HG03469 (cell line): ENCODE measurements around the gene SPHK2.

ENCODE experiments used
- ATAC-seq: cut with Tn5 transposase; IDR thresholded peaks from one replicate; pipeline ENCODE4 v1.9.1; 2021; ENCODE audit warnings: mild to moderate bottlenecking, moderate library complexity, moderate number of reproducible peaks; ENCODE audit not compliant: unreplicated experiment

SPHK2 gene

GRCh38 chr19:48635966-48636858 lies 16.9 kb downstream of the SPHK2 start:
- ATAC-seq = no peak

- no peak for ATAC-seq
Observed at GRCh38 chr19:48636859-48637448, 17.6 kb downstream of the SPHK2 start, which contains the start of gene DBP. Gene DBP (minus strand): TSS chr19:48637379. CDS start chr19:48636994, 385 bp downstream.

DNA sequence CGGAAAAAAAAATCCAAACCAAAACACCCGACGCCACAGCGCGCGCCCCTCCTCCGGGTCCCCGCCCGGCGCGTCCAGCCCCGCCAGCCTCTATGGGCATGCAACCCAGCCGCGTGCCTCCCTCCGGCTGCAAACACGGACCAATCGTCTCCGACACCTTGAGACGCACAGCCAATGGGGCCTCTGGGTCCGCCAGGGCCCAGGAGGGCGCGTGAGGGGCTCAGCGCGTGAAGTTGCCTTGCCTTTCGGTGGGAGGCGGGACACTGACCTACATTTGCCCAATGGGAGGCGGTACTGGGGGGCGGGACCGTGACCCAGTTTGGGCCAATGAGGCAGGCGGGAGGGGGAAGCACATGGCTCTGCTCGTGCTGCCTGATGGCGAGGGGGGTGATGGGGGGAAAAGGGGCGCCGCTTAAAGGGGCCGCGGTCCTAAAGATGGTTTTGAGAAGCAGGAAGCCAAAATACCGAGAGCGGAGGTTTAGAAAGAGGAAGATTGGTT lies 18.2 kb downstream of the SPHK2 start:
- ATAC-seq = peak; percentile 59

GRCh38 chr19:48637948-48638830 lies 18.9 kb downstream of the SPHK2 start:
- ATAC-seq = no peak

DNA sequence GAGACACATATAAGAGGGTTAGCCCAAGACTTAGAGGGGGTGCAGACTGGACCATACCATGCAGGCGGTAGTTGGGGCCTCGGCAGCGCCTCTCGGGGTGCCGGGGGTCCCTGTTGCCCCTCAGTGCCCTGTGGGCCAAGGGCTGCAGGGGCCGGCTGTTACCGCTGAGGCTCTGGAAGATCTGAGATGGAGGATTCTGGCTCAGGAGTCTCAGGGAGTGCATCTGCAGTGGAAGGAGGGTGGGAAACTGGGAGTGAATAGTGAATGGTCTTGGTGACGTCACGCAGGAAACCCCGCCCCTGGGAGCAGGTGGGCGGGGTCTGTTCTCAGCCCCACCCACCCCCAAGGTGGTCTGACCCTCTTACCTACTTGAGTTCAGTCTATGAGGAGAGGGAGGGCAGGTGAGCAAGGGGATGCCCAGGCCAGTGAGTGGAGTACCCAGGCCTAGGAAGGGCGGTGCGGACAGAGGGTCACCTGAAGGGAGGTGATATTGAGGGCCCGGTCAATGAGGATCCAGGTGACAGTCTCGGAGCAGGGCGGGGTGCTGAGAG lies 19.6 kb downstream of the SPHK2 start:
- no peak for ATAC-seq

DNA sequence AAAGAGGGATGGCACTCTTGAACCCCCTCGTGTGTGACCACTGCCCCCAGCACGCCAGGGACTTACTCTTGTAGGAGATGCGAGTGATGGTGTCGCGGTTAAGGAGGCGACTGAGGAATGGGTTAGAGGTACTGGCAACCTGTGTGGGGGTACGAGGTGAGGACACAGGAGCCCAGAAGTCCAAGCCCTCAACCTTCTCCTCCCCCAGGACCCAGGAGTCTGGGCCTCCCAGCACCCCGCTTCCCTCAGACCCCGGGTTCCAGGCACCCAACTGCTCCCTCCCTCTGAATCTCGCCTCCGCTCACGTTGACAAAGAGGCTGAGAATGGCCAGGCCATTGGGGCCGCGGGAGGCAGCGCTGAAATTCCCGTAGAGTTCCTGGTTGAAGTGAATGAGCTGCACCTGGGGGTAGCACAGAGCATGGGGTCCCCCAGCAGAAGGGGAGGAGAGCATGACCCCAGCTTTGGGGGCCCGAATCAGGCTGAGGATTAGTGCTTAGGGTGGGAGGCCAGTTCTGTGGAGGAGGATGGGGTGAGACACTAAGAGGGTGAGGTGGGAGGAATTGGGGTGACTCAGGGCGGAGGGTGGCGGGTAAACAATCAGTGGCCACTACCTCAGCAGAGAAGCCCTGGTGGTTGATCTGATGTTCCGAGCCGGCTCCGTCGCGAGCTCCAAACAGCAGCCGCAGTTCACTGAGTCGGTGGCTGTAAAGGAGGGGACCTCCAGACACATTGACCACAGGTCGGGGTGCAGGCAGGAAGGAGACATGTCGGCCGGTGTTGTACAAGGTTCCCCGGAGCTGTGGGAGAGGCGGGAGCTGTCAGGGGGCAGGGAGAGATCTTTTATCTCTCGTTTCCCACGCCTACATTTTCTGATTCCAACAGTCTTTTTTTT lies 20.4 kb downstream of the SPHK2 start:
- no peak for ATAC-seq

DNA sequence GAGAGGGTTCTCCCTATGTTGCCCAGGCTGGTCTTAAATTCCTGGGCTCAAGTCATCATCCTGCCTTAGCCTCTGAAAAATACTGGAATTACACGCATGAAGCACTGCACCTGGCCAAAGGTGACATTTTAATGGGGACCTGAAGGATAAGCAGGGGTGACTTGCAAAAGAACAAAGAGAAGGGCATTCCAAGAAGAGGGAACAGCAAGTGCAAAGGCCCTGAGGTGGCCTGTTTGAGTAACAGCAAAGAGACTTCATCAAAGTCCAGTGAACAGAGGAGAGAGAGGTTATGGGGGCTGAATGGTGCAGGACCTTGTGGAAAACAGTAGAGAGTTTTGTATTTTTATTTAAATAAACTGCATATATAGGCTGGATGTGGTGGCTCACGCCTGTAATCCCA lies 22.5 kb downstream of the SPHK2 start:
- ATAC-seq = no peak

DNA sequence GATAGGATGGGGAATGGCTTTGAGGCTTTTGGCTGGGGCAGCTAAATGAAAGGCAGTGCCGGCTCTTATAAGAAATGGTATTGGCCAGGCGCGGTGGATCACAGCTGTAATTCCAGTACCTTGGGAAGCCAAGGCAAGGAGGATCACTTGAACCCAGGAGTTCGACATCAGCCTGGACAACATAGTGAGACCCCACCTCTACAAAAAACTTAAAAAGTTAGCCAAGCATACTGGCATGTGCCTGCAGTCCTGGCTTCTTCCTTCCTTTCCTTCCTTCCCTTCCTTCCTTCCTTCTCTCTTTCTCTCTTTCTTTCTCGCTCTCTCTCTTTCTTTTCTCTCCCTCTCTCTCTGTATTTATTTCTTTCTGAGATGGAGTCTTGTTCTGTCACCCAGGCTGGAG lies 23.6 kb downstream of the SPHK2 start:
- no peak for ATAC-seq

DNA sequence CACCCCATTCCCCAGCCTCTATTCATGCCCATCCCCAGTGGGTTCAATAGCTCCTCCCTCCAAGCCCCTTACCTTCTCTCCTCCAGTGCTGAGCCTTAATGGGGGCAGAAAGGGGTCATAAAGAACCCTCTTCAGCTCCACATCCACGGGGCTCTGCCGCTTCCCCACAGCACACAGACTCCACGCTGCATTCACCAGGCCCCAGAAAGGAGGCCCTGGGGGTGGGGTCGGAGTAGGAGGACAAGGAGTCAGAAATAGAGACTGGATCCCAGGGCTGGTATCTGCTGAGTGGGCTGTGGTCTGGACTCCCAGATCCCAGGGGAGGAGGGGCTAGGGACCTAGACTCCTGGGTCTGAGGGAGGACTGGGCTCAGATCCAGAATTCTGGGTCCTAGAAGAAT lies 25.0 kb downstream of the SPHK2 start:
- ATAC-seq = no peak

DNA sequence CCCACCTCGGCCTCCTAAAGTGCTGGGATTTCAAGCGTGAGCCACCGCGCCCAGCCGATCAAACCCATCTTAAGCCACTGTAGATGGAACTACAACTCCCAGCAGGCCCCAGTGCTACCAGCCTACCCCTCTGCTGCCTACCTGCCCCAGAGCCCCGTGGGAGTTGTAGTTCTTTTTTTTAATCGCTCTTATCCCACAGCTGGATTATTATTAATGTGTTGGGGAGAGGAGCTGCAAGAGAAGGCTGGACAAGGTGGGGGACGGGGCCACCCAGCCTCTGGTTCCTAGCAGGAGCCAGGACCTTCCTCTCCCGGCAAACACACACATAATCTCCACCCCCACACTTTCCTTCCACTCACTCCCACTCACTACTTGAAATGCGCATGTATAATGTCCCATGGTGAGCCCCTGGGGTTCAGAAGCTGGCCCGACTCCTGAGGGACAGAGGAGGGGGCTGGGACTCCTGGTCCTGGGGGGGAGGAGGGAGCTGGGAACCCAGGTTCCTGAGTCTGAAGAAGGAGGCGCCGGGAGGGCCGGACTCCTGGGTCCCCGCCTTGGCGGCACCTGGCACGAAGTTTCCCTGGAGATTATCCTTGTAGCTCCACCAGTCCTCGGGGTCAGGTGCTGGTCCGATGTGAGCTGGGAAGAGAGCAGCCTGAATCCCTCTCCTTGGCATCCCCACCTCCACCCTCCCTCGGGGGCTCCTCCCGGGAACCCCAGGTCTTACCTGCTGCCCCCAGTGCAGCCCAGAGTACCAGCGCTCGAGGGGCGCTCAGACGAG lies 25.7 kb downstream of the SPHK2 start:
- peak; percentile 33 for ATAC-seq

DNA sequence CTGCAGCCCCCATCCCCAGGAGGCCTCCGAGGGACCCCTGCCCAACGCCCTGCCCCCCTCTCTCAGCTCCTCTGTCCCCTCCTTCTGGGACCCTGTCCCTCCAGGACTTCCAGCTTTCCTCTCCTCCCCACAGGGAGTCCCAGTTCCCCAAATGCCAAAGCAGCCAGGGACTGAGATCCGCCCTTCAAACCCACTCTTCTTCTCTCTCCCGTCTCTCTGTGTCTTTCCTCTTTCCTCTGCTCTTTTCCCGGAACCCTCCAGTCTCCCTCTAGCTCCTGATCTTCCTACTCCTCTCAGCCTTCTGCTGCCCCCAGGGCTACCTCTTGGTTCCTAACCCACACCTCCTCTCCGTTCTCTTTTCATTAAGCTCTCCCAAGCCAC lies 26.3 kb downstream of the SPHK2 start:
- no peak for ATAC-seq

DNA sequence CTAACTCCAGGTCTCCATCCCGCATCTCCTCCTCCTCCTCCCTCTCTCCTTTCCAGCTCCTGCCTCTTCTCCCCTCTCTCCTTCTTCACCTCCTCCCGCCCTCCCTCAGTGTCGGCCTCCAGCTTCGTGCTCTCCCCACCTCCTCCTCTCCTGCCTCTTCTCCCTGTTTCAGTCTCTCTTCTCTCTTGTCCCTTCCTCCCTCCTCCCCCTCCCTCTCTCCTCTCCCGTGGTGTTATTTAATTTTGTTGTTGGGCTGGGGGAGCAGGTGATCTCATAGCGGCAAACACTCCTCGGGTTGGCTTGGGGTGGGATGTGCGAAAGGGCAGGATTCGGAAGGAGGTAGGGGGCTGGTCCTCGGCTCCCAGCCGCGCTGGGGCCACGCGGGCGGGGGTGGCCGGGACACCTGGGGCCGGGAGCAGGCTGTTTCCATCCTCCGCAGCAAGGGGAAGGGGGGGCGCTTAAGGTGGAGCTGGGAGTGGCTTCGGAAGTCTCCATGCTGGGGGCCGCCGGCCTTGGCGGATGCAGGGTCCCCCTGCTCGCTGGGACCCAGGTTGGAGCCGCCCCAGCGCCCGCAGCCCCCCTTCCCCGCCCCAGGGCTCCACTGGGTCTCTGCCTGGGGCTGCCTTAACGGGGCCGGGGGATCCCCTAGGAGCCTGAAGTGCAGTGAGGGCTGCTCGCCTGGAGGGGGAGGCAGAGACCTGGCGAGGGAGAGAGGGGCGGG lies 26.9 kb downstream of the SPHK2 start, which contains the start of gene CA11:
Gene CA11 (minus strand): TSS at position 187 of the 721 bp plus-strand sequence. CDS start 555 bp downstream, outside the sequence.
- no peak for ATAC-seq

GRCh38 chr19:48646722-48647216 lies 27.5 kb downstream of the SPHK2 start:
- ATAC-seq = no peak

GRCh38 chr19:48648134-48648533 lies 28.8 kb downstream of the SPHK2 start:
- ATAC-seq = no peak

DNA sequence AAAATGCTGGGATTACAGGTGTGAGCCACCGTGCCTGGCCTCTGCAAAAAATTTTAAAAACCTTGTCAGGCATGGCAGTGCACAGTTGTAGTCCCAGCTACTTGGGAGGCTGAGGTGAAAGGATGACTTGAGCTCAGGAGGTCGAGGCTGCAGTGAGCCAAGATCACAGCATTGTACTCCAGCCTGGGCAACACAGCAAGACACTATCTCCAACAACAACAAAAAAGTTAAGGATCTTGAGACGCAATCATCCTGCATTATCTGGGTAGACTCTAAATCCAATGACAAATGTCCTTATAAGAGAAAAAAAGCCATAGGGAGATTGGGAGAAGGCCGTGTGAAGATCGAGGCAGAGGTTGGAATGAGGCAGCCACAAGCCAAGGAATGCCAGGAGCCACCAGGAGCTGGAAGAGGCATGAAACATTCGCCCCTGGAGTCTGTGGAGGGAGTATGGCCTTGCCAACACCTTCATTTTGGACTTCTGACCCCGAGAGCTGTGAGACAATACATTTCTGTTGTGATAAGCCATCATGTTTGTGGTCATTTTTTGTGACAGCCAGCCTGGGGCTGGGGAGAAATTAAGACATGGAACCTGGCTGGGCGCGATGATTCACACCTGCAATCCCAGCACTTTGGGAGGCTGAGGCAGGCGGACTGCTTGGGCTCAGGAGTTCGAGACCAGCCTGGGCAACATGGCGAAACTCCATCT lies 31.8 kb downstream of the SPHK2 start:
- no peak for ATAC-seq

GRCh38 chr19:48651683-48652048 lies 32.4 kb downstream of the SPHK2 start:
- no peak for ATAC-seq

DNA sequence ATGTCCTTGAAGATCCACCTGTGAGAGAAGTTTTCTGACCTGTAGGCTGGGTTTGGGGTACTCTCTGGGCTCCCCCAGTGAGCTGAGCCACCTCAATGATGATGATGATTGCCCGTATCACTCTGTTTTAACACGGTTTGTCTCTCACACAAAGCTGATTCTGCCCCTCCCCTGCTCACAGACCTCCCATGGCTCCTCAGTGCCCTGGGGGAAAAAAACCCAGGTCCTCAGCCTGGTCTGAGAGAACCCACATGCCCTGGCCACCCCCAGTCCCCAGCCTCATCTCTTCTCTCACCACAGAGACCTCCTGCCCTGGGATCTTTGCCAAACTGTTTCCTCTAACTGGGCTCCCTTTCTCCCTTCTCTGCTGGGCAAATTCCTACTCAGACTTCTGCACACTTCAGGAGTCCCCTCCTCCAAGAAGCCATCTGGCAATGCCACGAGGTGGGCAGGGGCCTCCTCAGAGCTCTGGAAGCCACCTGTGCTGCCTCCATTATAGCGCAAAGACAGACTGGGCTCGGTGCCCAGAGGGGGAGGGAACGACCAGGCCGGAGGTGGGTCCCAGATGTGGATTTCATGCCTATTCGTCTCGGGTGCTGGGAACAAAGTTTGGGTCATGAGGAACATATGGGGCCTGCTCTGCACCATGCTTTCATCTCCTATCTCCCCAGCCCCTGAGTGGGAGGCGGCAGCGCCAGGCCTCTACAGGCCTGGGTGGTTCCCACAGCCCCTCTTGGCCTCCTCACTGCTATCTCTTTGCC lies 35.2 kb downstream of the SPHK2 start:
- no peak for ATAC-seq
